H1 (cell line): ENCODE results near the gene CEP83. TPM values are rescaled to one million over a fixed set of nuclear protein-coding genes. Genes with fewer than 3 reads are reported as not detected.

ENCODE experiments used
- CTCF ChIA-PET: fragments of 300-600 bp; sonication (Branson Sonifier 250); formaldehyde crosslinking; loops from one replicate; lab custom pipeline; 2021; ENCODE audit not compliant: partially characterized antibody; lab: Charles Lee
- POLR2A ChIA-PET: fragments of 300-600 bp; sonication (Branson Sonifier 250); formaldehyde crosslinking; loops from one replicate; lab custom pipeline; 2021; ENCODE audit warnings: inconsistent platforms; ENCODE audit not compliant: partially characterized antibody; lab: Charles Lee
- DNase-seq, 2 experiments: peaks; one replicate each; pipeline versions ENCODE4 v3.0.0 to v3.0.0-alpha.2; 2010 to 2022; ENCODE audit warnings: low spot score in 2 of 2, low read depth in 1 of 2, mixed read lengths in 1 of 2
- FAIRE-seq: peaks from 2 replicates; lab custom pipeline; 2011; peaks lifted over from hg19 to GRCh38; lab: Jason Lieb, UNC
- H2AFZ ChIP-seq: 2 replicates; pipeline ENCODE4 v1.8.1; 2012; ENCODE audit warnings: low read length, inconsistent platforms
- H2AK5ac ChIP-seq: 2 replicates; pipeline ENCODE4 v1.6.1; 2013; ENCODE audit warnings: low read depth, low read length
- H2BK120ac ChIP-seq: replicated peaks from 2 replicates; pipeline ENCODE3; 2013; ENCODE audit warnings: low read depth, low read length, inconsistent platforms
- H2BK12ac ChIP-seq: 2 replicates; pipeline ENCODE4 v1.6.1; 2013; ENCODE audit warnings: low read depth, low read length
- H2BK15ac ChIP-seq: 2 replicates; pipeline ENCODE4 v1.6.1; 2013; ENCODE audit warnings: low read length
- H2BK20ac ChIP-seq: 2 replicates; pipeline ENCODE4 v1.6.1; 2013; ENCODE audit warnings: low read length
- H2BK5ac ChIP-seq: 2 replicates; pipeline ENCODE4 v1.6.1; 2013; ENCODE audit warnings: low read depth, low read length
- H3K14ac ChIP-seq: 2 replicates; pipeline ENCODE4 v1.6.1; 2013; ENCODE audit warnings: inconsistent platforms; ENCODE audit not compliant: insufficient read length
- H3K18ac ChIP-seq: 2 replicates; pipeline ENCODE4 v1.6.1; 2013; ENCODE audit warnings: low read length; ENCODE audit errors: extremely low read depth
- H3K23ac ChIP-seq: 2 replicates; pipeline ENCODE4 v1.6.1; 2013; ENCODE audit warnings: inconsistent platforms; ENCODE audit not compliant: insufficient read length
- H3K23me2 ChIP-seq: 2 replicates; pipeline ENCODE4 v1.6.1; 2013; ENCODE audit warnings: low read depth, low read length
- H3K27ac ChIP-seq: 2 replicates; pipeline ENCODE4 v1.6.1; 2011; ENCODE audit warnings: low read depth, low read length, inconsistent platforms
- H3K27me3 ChIP-seq, 4 experiments: replicated peaks in 1 of 4; 1 replicate in 1 of 4; 2 replicates in 3 of 4; pipeline versions ENCODE4 v1.6.1 to v1.8.1; 2011 to 2013; ENCODE audit warnings: low read length in 3 of 4, mild to moderate bottlenecking in 3 of 4, inconsistent platforms in 2 of 4, mixed read lengths in 2 of 4, moderate library complexity in 1 of 4; ENCODE audit not compliant: control insufficient read depth in 3 of 4, insufficient read depth in 3 of 4; ENCODE audit errors: extremely low read depth in 1 of 4
- H3K36me3 ChIP-seq, 4 experiments: 2 replicates each; pipeline versions ENCODE4 v1.6.1 to v1.8.1; 2011 to 2013; ENCODE audit warnings: mild to moderate bottlenecking in 4 of 4, low read length in 3 of 4, moderate library complexity in 2 of 4, control low read depth in 1 of 4, inconsistent platforms in 1 of 4; ENCODE audit not compliant: insufficient read depth in 4 of 4, control insufficient read depth in 2 of 4
- H3K4ac ChIP-seq: replicated peaks from 2 replicates; pipeline ENCODE3; 2013; ENCODE audit warnings: low read length, low read depth, mixed read lengths, inconsistent platforms; ENCODE audit not compliant: insufficient read length
- H3K4me1 ChIP-seq, 4 experiments: replicated peaks in 1 of 4; 1 replicate in 1 of 4; 2 replicates in 3 of 4; pipeline versions ENCODE4 v1.6.1 to v1.8.1; 2011 to 2013; ENCODE audit warnings: low read length in 3 of 4, inconsistent platforms in 2 of 4, mixed read lengths in 1 of 4; ENCODE audit not compliant: insufficient read depth in 4 of 4, control insufficient read depth in 3 of 4
- H3K4me2 ChIP-seq, 2 experiments: 2 replicates each; pipeline versions ENCODE4 v1.6.1 to v1.8.1; 2011 to 2013; ENCODE audit warnings: low read depth in 2 of 2, low read length in 2 of 2, control low read depth in 1 of 2, inconsistent platforms in 1 of 2, mild to moderate bottlenecking in 1 of 2; ENCODE audit not compliant: insufficient read depth in 1 of 2
- H3K4me3 ChIP-seq, 4 experiments: fragments of 200-600, 300-600 bp in 1 of 4; sonication (generic), shearing (Covaris generic), sonication (Bioruptor Twin) in 1 of 4; 2 replicates each; pipeline versions ENCODE4 v1.5.1 to v1.8.1; 2011 to 2016; ENCODE audit warnings: low read length in 4 of 4, low read depth in 3 of 4, control low read depth in 2 of 4, inconsistent platforms in 2 of 4, mild to moderate bottlenecking in 2 of 4, mixed read lengths in 1 of 4, moderate library complexity in 1 of 4; ENCODE audit not compliant: insufficient read depth in 2 of 4; ENCODE audit errors: extremely low read depth in 1 of 4
- H3K56ac ChIP-seq: replicated peaks from 2 replicates; pipeline ENCODE3; 2013; ENCODE audit warnings: low read depth, mild to moderate bottlenecking, mixed read lengths, low read length, inconsistent platforms; ENCODE audit not compliant: insufficient read length
- H3K79me1 ChIP-seq: 2 replicates; pipeline ENCODE4 v1.6.1; 2013; ENCODE audit warnings: low read depth, low read length, control low read depth
- H3K79me2 ChIP-seq, 2 experiments: 2 replicates each; pipeline versions ENCODE4 v1.6.1 to v1.8.1; 2012 to 2013; ENCODE audit warnings: low read length in 2 of 2, mild to moderate bottlenecking in 2 of 2, inconsistent platforms in 1 of 2; ENCODE audit not compliant: insufficient read depth in 2 of 2, control insufficient read depth in 1 of 2
- H3K9ac ChIP-seq, 4 experiments: replicated peaks in 1 of 4; 1 replicate in 1 of 4; 2 replicates in 3 of 4; pipeline versions ENCODE4 v1.6.1 to v1.8.1; 2011 to 2013; ENCODE audit warnings: low read depth in 3 of 4, low read length in 3 of 4, control low read depth in 2 of 4, mild to moderate bottlenecking in 2 of 4, moderate library complexity in 2 of 4, inconsistent platforms in 1 of 4; ENCODE audit errors: extremely low read depth in 1 of 4
- H3K9me3 ChIP-seq, 2 experiments: 2 replicates each; pipeline versions ENCODE4 v1.6.1 to v1.8.1; 2012 to 2013; ENCODE audit warnings: mild to moderate bottlenecking in 2 of 2, moderate library complexity in 2 of 2, control low read depth in 1 of 2, inconsistent platforms in 1 of 2, low read depth in 1 of 2, low read length in 1 of 2, mixed read lengths in 1 of 2; ENCODE audit not compliant: insufficient read depth in 2 of 2
- H4K20me1 ChIP-seq, 2 experiments: replicated peaks in 1 of 2; 2 replicates each; pipeline versions ENCODE3 to v1.8.1; 2011 to 2013; ENCODE audit warnings: inconsistent platforms in 2 of 2, low read length in 2 of 2, mild to moderate bottlenecking in 1 of 2; ENCODE audit not compliant: insufficient read depth in 2 of 2, control insufficient read depth in 1 of 2
- H4K5ac ChIP-seq: 2 replicates; pipeline ENCODE4 v1.6.1; 2013; ENCODE audit warnings: low read length, low read depth, mixed read lengths, inconsistent platforms; ENCODE audit not compliant: insufficient read length
- H4K8ac ChIP-seq: 2 replicates; pipeline ENCODE4 v1.8.0; 2013; ENCODE audit warnings: mild to moderate bottlenecking, moderate library complexity, low read length, inconsistent platforms; ENCODE audit not compliant: insufficient read depth; ENCODE audit errors: extremely low read depth
- H4K91ac ChIP-seq: replicated peaks from 2 replicates; pipeline ENCODE3; 2013; ENCODE audit warnings: low read length, mixed read lengths, inconsistent platforms; ENCODE audit not compliant: insufficient read length
- ATF2 ChIP-seq: IDR thresholded peaks from 2 replicates; pipeline ENCODE4 v1.6.1; 2012; ENCODE audit warnings: low read length, inconsistent platforms
- EZH2 ChIP-seq: fragments of 200-600 bp; sonication (generic); IDR thresholded peaks from 2 replicates; pipeline ENCODE4 v1.7.1; 2012; ENCODE audit warnings: low read depth, mild to moderate bottlenecking, moderate library complexity, low read length, inconsistent platforms; ENCODE audit not compliant: severe bottlenecking
- SIRT6 ChIP-seq: IDR thresholded peaks from one replicate; pipeline ENCODE4 v1.7.1; 2012; ENCODE audit warnings: low read length, inconsistent platforms
- SUZ12 ChIP-seq: fragments of 200-600 bp; sonication (generic); IDR thresholded peaks from 2 replicates; pipeline ENCODE4 v1.6.1; 2012; ENCODE audit warnings: mild to moderate bottlenecking, inconsistent platforms, low read length, moderate library complexity, mixed read lengths
- TBP ChIP-seq: IDR thresholded peaks from 2 replicates; pipeline ENCODE4 v1.6.1; 2011; ENCODE audit warnings: low read depth, low read length, improper control_type of control experiment
- WGBS, 2 experiments: shearing (Covaris generic) in 1 of 2; methylation state at CpG; one replicate each; pipeline versions ENCODE4 v1.1.6 to v1.1.7; 2013 to 2015; ENCODE audit warnings: low lambda C conversion rate in 2 of 2, mixed read lengths in 2 of 2, inconsistent platforms in 1 of 2, low coverage in 1 of 2, missing lambda C conversion rate in 1 of 2; ENCODE audit not compliant: insufficient replicate concordance in 2 of 2, insufficient coverage in 1 of 2, insufficient read length in 1 of 2; ENCODE audit errors: extremely low coverage in 1 of 2, missing lambda C conversion rate in 1 of 2; 5-methylcytosine and 5-hydroxymethylcytosine counted together
- polyA plus RNA-seq, 7 experiments: library from polyadenylated mRNA; depleted of rRNA in 3 of 7; stranded (reverse) in 5 of 7; unstranded in 2 of 7; fragments of >200 nt in 5 of 7; fragments of 200-250 nt in 2 of 7; gene quantifications; 1 replicate in 5 of 7; 2 replicates in 1 of 7; 4 replicates in 1 of 7; pipeline versions ENCODE4 v1.2.1 to v1.2.3, GENCODE V29; 2011 to 2013; ENCODE audit warnings: missing spikeins in 2 of 7, mixed read lengths in 2 of 7
- total RNA-seq: library from RNA; stranded (reverse); fragmentation: NEBNext Ultra II Directional; extraction: Animal tissue kit (Norgen Biotek cat#: 25700); gene quantifications from 2 replicates; pipeline ENCODE4 v1.2.1, GENCODE V29; 2021

CEP83 gene
- total and polyA plus RNA-seq, 2 of the 8 experiments (the other 6 are each of a cell fraction or from before 2014, with no cell fraction given) = 6.0 to 25.8 TPM

- Histone ChIP-seq H3K36me3 (no peaks in the 10 kb centered on the region), H3K79me2 (no peaks in the 10 kb centered on the region), H3K4me2 (no peak overlapping the region), H4K5ac (no peak overlapping the region), H3K79me1 (no peaks in the 10 kb centered on the region), H4K20me1 (no peaks in the 10 kb centered on the region), H3K4me1 (no peaks in the 10 kb centered on the region), H3K9ac (no peak overlapping the region), H2BK20ac (no peak overlapping the region), H3K56ac (no peak overlapping the region), H3K23ac (no peak overlapping the region), H2AFZ (no peak overlapping the region), H3K14ac (no peak overlapping the region), H2BK5ac (no peak overlapping the region), H2BK12ac (no peak overlapping the region), H3K18ac (no peak overlapping the region), H3K4me3 (no peak overlapping the region), H3K23me2 (no peaks in the 10 kb centered on the region), H3K4ac (no peak overlapping the region), H2BK15ac (no peak overlapping the region), H2BK120ac (no peak overlapping the region), H4K8ac (no peak overlapping the region), H3K27ac (no peak overlapping the region), H3K9me3 (no peaks in the 10 kb centered on the region), H3K27me3 (no peaks in the 10 kb centered on the region), H4K91ac (no peak overlapping the region), H2AK5ac (no peak overlapping the region)
- no peak for DNase-seq
- CTCF ChIA-PET = interaction anchor here (0.6 to 1.2 kb wide), 4 partner anchors 19 to 353 kb away, joined by 3 to 4 read pairs (median 3); no protein-coding TSS in a partner anchor
- POLR2A ChIA-PET = interaction anchor here (1.0 kb wide), 2 partner anchors 12 to 14 kb away, joined by 3 to 5 read pairs; no protein-coding TSS in a partner anchor
- WGBS, 2 experiments = 94% methylated on average over 6 of the region's 6 CpGs; no CpG with 5 or more reads in 1 of the 2 experiments
- no peak for FAIRE-seq
- TF ChIP-seq ATF2 (no peak), SUZ12 (no peak), SIRT6 (no peak), EZH2 (no peak), TBP (no peak)
Observed at GRCh38 chr12:94276725-94277124, 182.9 kb downstream of the CEP83 start.
